Measurements from ENCODE around the gene WIPF2. TPM values are rescaled to one million over a fixed set of nuclear protein-coding genes. Genes with fewer than 3 reads are reported as not detected.
"Not testable (repeated sequence)": the region's sequence is repeated elsewhere in the genome, so short reads cannot be mapped to it uniquely, and the experiment has no call there.

WIPF2 gene
- total and polyA plus RNA-seq, 12 donors: 5.2 to 30.2 (median 15.2) TPM

DNA sequence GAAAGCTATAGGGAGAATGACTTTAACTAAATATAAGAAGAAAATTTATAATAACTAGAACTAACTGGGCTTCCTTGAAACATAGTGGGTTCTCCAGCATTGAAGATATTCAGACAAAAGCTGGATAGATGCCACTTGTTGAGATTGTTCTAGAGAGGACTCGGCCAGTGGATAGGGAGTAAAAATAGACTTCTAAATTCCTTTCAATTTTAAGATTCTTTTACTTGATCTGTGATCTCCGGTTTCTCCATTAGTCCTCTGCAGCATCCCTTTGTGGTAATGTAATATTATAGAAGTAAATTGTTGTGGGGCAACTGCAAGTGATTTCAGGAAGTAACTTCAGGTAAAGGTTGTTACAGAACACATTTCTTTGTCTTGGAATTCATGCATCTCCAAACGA lies 79.6 kb downstream of the WIPF2 start:
- no peak for TF ChIP-seq POLR2A (IDR thresholded peaks at IDR 0.05)
- 59 to 78% (median 67%) methylated on average over 3 of the region's 3 CpGs for WGBS, 4 donors
- H3K27ac ChIP-seq: peak overlapping the region in 1 of 5 donors; percentile 64

DNA sequence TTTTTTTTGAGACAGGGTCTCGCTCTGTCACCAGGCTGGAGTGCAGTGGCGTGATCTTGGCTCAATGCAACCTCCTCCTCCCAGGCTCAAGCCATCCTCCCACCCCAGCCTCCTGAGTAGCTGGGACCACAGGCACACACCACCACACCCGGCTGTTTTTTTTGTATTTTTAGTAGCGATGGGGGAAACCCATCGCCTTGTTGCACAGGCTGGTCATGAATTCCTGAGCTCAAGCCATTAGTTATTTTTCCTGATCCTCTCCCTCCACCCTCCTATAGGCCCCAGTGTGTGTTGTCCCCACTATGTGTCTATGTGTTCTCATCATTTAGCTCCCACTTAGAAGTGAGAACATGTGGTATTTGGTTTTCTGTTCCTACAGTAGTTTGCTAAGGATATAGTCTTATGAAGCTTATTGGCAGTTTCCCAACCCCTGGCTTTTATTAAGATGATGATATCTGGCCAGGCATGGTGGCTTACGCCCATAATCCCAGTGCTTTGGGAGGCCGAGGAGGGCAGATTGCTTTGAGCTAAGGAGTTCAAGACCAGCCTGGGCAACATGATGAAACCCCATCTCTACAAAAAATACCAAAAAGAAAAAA lies 80.2 kb downstream of the WIPF2 start:
- H3K36me3 ChIP-seq (replicated peaks in 1 of 2); DNase-seq; H3K4me3 ChIP-seq; H3K4me1 ChIP-seq (replicated peaks in 1 of 2); H3K27me3 ChIP-seq; H3K9me3 ChIP-seq (replicated peaks in 1 of 3); intact Hi-C loops (cut with DNase I): not testable (repeated sequence)
- peak overlapping the region in 1 of 5 donors; percentile 24 for H3K27ac ChIP-seq
- 77 to 89% (median 82%) methylated on average over 7 of the region's 7 CpGs for WGBS, 4 donors

More for the DNA sequence above, 79.6 kb downstream of the WIPF2 start:
- no peaks in the 10 kb centered on the region for H3K9me3 ChIP-seq (replicated peaks in 1 of 3)
- no peak overlapping the region for H3K4me3 ChIP-seq
- H3K36me3 ChIP-seq (replicated peaks in 1 of 2): no peaks in the 10 kb centered on the region
- H3K27me3 ChIP-seq: no peaks in the 10 kb centered on the region
- intact Hi-C loops (cut with DNase I): no loop called here
- DNase-seq: no peak
- H3K4me1 ChIP-seq (replicated peaks in 1 of 2): peaks cover 0 to 7% of the 10 kb centered on the region in 2 donors

DNA sequence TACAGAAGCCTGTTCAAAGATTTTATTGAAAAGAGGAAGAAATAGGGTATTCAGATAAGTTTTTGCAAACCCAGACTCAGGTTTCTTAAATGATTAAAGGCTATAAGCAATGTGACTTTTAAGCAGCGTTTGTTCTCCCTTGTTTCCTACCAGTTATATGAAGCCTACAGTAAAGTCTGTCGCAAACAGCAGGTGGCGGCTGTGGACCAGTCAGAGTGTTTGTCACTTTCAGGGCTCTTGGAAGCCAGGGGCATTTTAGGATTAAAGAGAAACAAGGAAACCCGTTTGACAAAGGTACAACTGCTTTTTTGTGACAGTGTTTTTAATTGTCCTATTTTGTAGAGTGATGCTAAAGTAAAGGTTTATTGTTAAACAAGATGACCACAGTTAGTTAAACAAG lies 82.2 kb downstream of the WIPF2 start:
- Histone ChIP-seq H3K4me3 (no peak overlapping the region), H3K27me3 (no peaks in the 10 kb centered on the region), H3K27ac (no peak overlapping the region), H3K9me3 (replicated peaks in 1 of 3) (no peaks in the 10 kb centered on the region), H3K4me1 (replicated peaks in 1 of 2) (peaks cover 0 to 9% of the 10 kb centered on the region in 2 donors), H3K36me3 (replicated peaks in 1 of 2) (no peaks in the 10 kb centered on the region)
- TF ChIP-seq, protein P1, sequence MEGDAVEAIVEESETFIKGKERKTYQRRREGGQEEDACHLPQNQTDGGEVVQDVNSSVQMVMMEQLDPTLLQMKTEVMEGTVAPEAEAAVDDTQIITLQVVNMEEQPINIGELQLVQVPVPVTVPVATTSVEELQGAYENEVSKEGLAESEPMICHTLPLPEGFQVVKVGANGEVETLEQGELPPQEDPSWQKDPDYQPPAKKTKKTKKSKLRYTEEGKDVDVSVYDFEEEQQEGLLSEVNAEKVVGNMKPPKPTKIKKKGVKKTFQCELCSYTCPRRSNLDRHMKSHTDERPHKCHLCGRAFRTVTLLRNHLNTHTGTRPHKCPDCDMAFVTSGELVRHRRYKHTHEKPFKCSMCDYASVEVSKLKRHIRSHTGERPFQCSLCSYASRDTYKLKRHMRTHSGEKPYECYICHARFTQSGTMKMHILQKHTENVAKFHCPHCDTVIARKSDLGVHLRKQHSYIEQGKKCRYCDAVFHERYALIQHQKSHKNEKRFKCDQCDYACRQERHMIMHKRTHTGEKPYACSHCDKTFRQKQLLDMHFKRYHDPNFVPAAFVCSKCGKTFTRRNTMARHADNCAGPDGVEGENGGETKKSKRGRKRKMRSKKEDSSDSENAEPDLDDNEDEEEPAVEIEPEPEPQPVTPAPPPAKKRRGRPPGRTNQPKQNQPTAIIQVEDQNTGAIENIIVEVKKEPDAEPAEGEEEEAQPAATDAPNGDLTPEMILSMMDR (IDR thresholded peaks at IDR 0.05): peak in 1 of 6 experiments; percentile 14
- no peak for TF ChIP-seq POLR2A (IDR thresholded peaks at IDR 0.05)
- intact Hi-C loops (cut with DNase I): loop anchor here in 1 of 2 donors (10.0 kb wide), 1 partner anchor 113 kb away; the partner anchor contains the start of gene TOP2A
- no peak for DNase-seq
- 73 to 81% (median 77%) methylated on average over 4 of the region's 4 CpGs for WGBS, 4 donors

DNA sequence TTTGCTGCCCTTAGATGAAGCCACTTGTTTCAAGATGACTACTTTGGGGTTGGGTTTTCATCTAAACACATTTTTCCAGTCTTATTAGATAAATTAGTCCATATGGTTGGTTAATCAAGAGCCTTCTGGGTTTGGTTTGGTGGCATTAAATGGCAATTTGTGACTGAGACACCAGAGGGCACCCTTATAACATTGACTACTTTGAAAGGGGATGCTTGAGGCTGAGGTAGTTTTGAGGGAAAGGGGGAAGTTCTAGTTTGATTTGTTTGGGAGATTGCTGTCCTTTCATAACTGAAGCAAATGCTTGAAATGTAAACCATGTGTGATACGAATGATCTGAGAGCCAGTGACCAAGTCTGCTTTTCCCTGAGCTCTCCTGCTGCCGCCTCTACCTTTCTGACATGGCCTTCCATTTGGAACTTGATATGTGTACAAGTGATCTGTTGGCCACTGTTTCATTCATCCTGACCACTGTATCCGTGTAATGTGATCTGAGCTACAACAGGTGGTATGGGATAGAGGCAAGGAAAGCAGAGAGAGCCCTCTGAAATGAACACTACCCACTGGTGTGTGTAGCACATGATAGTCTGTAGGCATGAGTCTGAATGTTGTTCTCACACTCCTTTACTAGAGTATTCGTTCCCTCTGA lies 84.0 kb downstream of the WIPF2 start:
- H3K27me3 ChIP-seq: no peaks in the 10 kb centered on the region
- H3K9me3 ChIP-seq (replicated peaks in 1 of 3): no peaks in the 10 kb centered on the region
- H3K4me1 ChIP-seq (replicated peaks in 1 of 2): peaks cover 0 to 24% of the 10 kb centered on the region in 2 donors
- intact Hi-C loops (cut with DNase I): loop anchor here in 1 of 2 donors (10.0 kb wide), 1 partner anchor 112 kb away; the partner anchor contains the start of gene TOP2A
- no peak overlapping the region for H3K4me3 ChIP-seq
- H3K36me3 ChIP-seq (replicated peaks in 1 of 2): no peaks in the 10 kb centered on the region
- peak overlapping the region in 1 of 5 donors; percentile 18 for H3K27ac ChIP-seq
- WGBS, 4 donors: 41 to 52% (median 49%) methylated on average over 4 of the region's 4 CpGs
- TF ChIP-seq, protein P1 (IDR thresholded peaks at IDR 0.05): peak; percentile 50 to 94 (median 83)
- no peak for TF ChIP-seq POLR2A (IDR thresholded peaks at IDR 0.05)
- DNase-seq: peak in 3 of 7 donors; percentile 67 to 81 (median 73)

DNA sequence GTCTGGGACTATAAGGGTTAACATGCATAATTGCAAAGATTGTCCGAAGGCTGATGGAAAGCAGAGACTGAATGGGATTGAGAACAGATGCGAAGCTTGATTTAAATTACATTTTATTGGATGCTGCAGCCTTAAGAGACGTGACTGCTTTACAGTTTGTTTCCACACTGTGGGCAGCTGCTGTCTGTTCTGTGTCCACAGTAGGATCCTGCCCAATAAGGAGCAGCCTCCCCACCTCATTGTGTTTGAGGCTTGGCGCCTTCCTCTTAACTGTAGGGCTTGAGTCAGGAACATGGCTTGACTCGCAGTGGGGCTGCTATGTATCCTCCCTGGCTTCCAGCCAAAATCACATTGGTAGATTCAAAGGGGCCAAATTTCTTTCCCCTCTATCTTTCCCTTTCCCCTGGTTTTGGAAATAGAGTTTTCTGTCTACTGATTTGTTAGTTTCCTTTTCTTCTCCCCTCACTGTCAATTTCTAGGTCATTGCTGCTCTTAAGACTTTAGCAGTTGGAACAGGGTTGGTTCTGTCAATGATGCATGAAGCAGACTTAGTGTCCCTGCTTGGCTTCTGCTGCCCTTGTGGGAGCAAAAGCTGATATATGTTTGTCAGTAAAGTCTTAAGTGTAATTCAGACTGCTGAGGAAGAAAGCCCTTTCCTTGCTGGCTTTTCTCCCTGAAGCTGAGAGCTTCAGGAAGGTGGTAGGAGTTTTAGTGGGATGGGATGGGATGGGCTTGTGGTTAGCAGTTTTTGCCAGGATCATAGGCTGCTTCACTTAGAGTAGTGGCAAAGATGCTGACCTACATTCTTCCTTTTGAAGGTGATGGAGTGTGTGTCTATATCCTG lies 84.8 kb downstream of the WIPF2 start:
- Histone ChIP-seq H3K36me3 (replicated peaks in 1 of 2) (no peaks in the 10 kb centered on the region), H3K9me3 (replicated peaks in 1 of 3) (no peaks in the 10 kb centered on the region), H3K4me1 (replicated peaks in 1 of 2) (peaks cover 2 to 32% of the 10 kb centered on the region in 2 donors), H3K27me3 (no peaks in the 10 kb centered on the region), H3K27ac (peak overlapping the region in 1 of 5 donors; percentile 18), H3K4me3 (no peak overlapping the region)
- DNase-seq: peak in 1 of 7 donors; percentile 69
- intact Hi-C loops (cut with DNase I): loop anchor here in 1 of 2 donors (2.0 to 10.0 kb wide), 2 partner anchors 51 to 111 kb away; partner anchors contain the start of gene TOP2A
- TF ChIP-seq, protein P1 (IDR thresholded peaks at IDR 0.05): no peak
- no peak for TF ChIP-seq POLR2A (IDR thresholded peaks at IDR 0.05)
- 61 to 70% (median 64%) methylated on average over 5 of the region's 5 CpGs for WGBS, 4 donors

DNA sequence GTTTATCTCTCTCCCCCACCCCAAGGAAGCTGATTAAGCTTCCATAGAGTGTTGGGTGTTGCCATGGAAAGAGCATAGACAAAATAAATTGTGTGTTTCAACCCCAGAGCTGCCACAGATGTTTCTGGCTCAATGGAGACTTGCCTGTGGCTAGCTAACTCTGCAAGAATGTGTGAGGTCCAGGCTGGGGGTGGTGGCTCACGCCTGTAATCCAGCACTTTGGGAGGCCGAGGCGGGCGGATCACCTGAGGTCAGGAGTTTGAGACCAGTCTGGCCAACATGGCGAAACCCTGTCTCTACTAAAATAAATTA lies 85.4 kb downstream of the WIPF2 start:
- intact Hi-C loops (cut with DNase I): loop anchor here in 1 of 2 donors (2.0 to 10.0 kb wide), 2 partner anchors 50 to 110 kb away; partner anchors contain the start of gene TOP2A
- not testable (repeated sequence) for H3K36me3 ChIP-seq (replicated peaks in 1 of 2); H3K4me3 ChIP-seq; H3K27me3 ChIP-seq; H3K9me3 ChIP-seq (replicated peaks in 1 of 3)
- Histone ChIP-seq H3K27ac (peak overlapping the region in 1 of 5 donors; percentile 18), H3K4me1 (replicated peaks in 1 of 2) (peaks cover 3 to 37% of the 10 kb centered on the region in 2 donors)
- WGBS, 4 donors: 87 to 92% (median 90%) methylated on average over 5 of the region's 5 CpGs
- peak in 1 of 7 donors; percentile 51 for DNase-seq

- not testable (repeated sequence) for H3K9me3 ChIP-seq (replicated peaks in 1 of 3)
These were observed 85.8 kb downstream of the WIPF2 start for GRCh38 chr17:40304866-40305265.

More at GRCh38 chr17:40304866-40305265, 85.8 kb downstream of the WIPF2 start:
- not testable (repeated sequence) for H3K27ac ChIP-seq; H3K36me3 ChIP-seq (replicated peaks in 1 of 2); H3K27me3 ChIP-seq; H3K4me3 ChIP-seq
- peak in 1 of 7 donors; percentile 43 for DNase-seq
- intact Hi-C loops (cut with DNase I): loop anchor here in 1 of 2 donors (2.0 to 10.0 kb wide), 2 partner anchors 50 to 110 kb away; partner anchors contain the start of gene TOP2A
- peaks cover 3 to 41% of the 10 kb centered on the region in 2 donors for H3K4me1 ChIP-seq (replicated peaks in 1 of 2)
- WGBS, 4 donors: 95 to 100% (median 96%) methylated on average over 4 to 5 of the region's 5 CpGs

Measured in adrenal gland (tissue), 12 donors.